Measurements from ENCODE around the gene TOP2A. TPM values are rescaled to one million over a fixed set of nuclear protein-coding genes. Genes with fewer than 3 reads are reported as not detected.

The TOP2A gene
- total and polyA plus RNA-seq, 9 of the 15 experiments (the other 6 are each of a cell fraction or from before 2014, with no cell fraction given) = 133 to 347 (median 259) TPM

- TF ChIP-seq, protein P1, sequence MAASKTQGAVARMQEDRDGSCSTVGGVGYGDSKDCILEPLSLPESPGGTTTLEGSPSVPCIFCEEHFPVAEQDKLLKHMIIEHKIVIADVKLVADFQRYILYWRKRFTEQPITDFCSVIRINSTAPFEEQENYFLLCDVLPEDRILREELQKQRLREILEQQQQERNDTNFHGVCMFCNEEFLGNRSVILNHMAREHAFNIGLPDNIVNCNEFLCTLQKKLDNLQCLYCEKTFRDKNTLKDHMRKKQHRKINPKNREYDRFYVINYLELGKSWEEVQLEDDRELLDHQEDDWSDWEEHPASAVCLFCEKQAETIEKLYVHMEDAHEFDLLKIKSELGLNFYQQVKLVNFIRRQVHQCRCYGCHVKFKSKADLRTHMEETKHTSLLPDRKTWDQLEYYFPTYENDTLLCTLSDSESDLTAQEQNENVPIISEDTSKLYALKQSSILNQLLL (CRISPR knock-in tag; IDR thresholded peaks at IDR 0.05; ENCODE audit: borderline replicate concordance) = no peak
- no peak for TF ChIP-seq ZBTB17 (CRISPR knock-in tag; IDR thresholded peaks at IDR 0.05)
- TF ChIP-seq NR2C1 (IDR thresholded peaks at IDR 0.05) = peak; percentile 60
- TF ChIP-seq NR2C1 (tag; IDR thresholded peaks at IDR 0.05) = peak; percentile 43; the same call in 1 of the 2 replicates
- TF ChIP-seq FOXA3 (CRISPR knock-in tag; conservative IDR thresholded peaks at IDR 0.05 in 1 of 2, IDR thresholded peaks at IDR 0.05 in 1 of 2) = no peak
- TF ChIP-seq KDM1A (IDR thresholded peaks at IDR 0.05) = peak in 1 of 2 experiments; percentile 70; a peak in 1 of 4 replicates
- TF ChIP-seq KLF16 (IDR thresholded peaks at IDR 0.05) = no peak
- no peak for TF ChIP-seq DIDO1 (tag; IDR thresholded peaks at IDR 0.05; ENCODE audit: low read depth)
- TF ChIP-seq MEIS2 (IDR thresholded peaks at IDR 0.05; ENCODE audit: partially characterized antibody) = no peak
- no peak for TF ChIP-seq CBFB (CRISPR knock-in tag; IDR thresholded peaks at IDR 0.05)
- no peak for TF ChIP-seq ZNF239 (CRISPR knock-in tag; IDR thresholded peaks at IDR 0.05)
- peak; percentile 93 for TF ChIP-seq SMAD4 (CRISPR knock-in tag; conservative IDR thresholded peaks at IDR 0.05)
- TF ChIP-seq, protein P2, sequence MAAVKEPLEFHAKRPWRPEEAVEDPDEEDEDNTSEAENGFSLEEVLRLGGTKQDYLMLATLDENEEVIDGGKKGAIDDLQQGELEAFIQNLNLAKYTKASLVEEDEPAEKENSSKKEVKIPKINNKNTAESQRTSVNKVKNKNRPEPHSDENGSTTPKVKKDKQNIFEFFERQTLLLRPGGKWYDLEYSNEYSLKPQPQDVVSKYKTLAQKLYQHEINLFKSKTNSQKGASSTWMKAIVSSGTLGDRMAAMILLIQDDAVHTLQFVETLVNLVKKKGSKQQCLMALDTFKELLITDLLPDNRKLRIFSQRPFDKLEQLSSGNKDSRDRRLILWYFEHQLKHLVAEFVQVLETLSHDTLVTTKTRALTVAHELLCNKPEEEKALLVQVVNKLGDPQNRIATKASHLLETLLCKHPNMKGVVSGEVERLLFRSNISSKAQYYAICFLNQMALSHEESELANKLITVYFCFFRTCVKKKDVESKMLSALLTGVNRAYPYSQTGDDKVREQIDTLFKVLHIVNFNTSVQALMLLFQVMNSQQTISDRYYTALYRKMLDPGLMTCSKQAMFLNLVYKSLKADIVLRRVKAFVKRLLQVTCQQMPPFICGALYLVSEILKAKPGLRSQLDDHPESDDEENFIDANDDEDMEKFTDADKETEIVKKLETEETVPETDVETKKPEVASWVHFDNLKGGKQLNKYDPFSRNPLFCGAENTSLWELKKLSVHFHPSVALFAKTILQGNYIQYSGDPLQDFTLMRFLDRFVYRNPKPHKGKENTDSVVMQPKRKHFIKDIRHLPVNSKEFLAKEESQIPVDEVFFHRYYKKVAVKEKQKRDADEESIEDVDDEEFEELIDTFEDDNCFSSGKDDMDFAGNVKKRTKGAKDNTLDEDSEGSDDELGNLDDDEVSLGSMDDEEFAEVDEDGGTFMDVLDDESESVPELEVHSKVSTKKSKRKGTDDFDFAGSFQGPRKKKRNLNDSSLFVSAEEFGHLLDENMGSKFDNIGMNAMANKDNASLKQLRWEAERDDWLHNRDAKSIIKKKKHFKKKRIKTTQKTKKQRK (IDR thresholded peaks at IDR 0.05; ENCODE audit: borderline replicate concordance, low read depth, low read length) = no peak
- TF ChIP-seq RBM22 (IDR thresholded peaks at IDR 0.05; ENCODE audit: low read depth, low read length, poor library complexity, severe bottlenecking) = peak; percentile 19
- peak; percentile 23; the same call in 1 of the 2 replicates for TF ChIP-seq NFIC (IDR thresholded peaks at IDR 0.05)
- no peak for TF ChIP-seq ID3 (CRISPR knock-in tag; IDR thresholded peaks at IDR 0.05)
- TF ChIP-seq ID3 (tag; IDR thresholded peaks at IDR 0.05) = no peak
- TF ChIP-seq L3MBTL2 (IDR thresholded peaks at IDR 0.05) = peak; percentile 92
Observed at GRCh38 chr17:40345161-40345993, 72.3 kb downstream of the TOP2A start (continued).
